Uterus (tissue), 4 donors: ENCODE results near the gene VPS50. TPM values are rescaled to one million over a fixed set of nuclear protein-coding genes. Genes with fewer than 3 reads are reported as not detected.

Experiments
- DNase-seq, 2 donors: peaks; one replicate each; pipeline ENCODE4 v3.0.0-alpha.2; 2019 to 2020
- H3K27ac ChIP-seq, 2 donors: fragments of 200-600 bp; sonication (generic); 1 replicate in 1 of 2; 2 replicates in 1 of 2; pipeline ENCODE4 v1.5.1; 2016 to 2018
- H3K27me3 ChIP-seq, 2 donors: fragments of 200-600 bp; sonication (generic); one replicate each; pipeline ENCODE4 v1.5.1; 2018 to 2019; ENCODE audit warnings: control low read depth in 1 of 2
- H3K36me3 ChIP-seq, 2 donors: fragments of 200-600 bp; sonication (generic); one replicate each; pipeline ENCODE4 v1.5.1; 2019; ENCODE audit warnings: control low read depth in 1 of 2
- H3K4me1 ChIP-seq, 2 donors: fragments of 200-600 bp; sonication (generic); one replicate each; pipeline ENCODE4 v1.5.1; 2018 to 2019; ENCODE audit warnings: control low read depth in 1 of 2
- H3K4me3 ChIP-seq, 2 donors: fragments of 200-600 bp; sonication (generic); 1 replicate in 1 of 2; 2 replicates in 1 of 2; pipeline ENCODE4 v1.5.1; 2018 to 2019; ENCODE audit warnings: mild to moderate bottlenecking in 1 of 2
- H3K9me3 ChIP-seq, 2 donors: fragments of 200-600 bp; sonication (generic); one replicate each; pipeline ENCODE4 v1.5.1; 2019; ENCODE audit warnings: control low read depth in 1 of 2
- POLR2A ChIP-seq, 2 donors: fragments of 450-650 bp; IDR thresholded peaks; one replicate each; pipeline ENCODE4 v1.6.1; 2016; ENCODE audit warnings: antibody characterized with exemption in 2 of 2, mild to moderate bottlenecking in 1 of 2, moderate library complexity in 1 of 2
- intact Hi-C: fragments of 100-400 bp; cut with DNase I; formaldehyde crosslinking; loops from one replicate; pipeline ENCODE4 v1.15.1; 2023; ENCODE audit warnings: low total_unique reads
- total RNA-seq, 4 donors: library from RNA; depleted of rRNA in 3 of 4; stranded (reverse); fragments of >200 nt in 3 of 4; gene quantifications; one replicate each; pipeline versions ENCODE4 v1.1.0 to v1.2.4, GENCODE V29; 2014 to 2023
- TF ChIP-seq, protein P1 (sequence below), 4 experiments: fragments of 200-600 bp in 2 of 4; fragments of 450-650 bp in 2 of 4; sonication (generic) in 2 of 4; IDR thresholded peaks; one replicate each; pipeline ENCODE4 v1.5.1; 2016 to 2019; ENCODE audit warnings: antibody characterized with exemption in 4 of 4, mild to moderate bottlenecking in 2 of 4, moderate library complexity in 1 of 4
- donor health status: DM: yes; HTN: yes; CAD: no.

The VPS50 gene
- total RNA-seq, 4 donors from 2014 or later: 8.5 to 201 (median 64.6) TPM

DNA sequence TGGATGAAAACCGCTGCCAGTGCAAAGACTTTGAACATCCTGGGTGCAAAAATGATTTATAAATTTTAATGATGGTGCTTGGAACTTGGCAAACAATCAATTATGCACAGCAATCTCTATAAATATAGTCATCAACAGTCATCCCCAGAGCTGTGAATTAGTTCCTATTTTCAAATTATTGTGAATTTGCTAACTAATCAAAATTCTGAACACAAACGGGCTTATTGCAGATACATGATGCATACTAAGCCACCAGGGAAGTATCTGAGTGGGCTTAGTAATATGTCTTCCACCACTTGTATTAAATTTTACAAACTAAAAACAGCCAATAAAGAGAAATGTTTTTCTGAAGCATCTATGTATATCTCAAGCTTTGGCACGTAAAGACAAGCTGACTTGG lies 177.2 kb downstream of the VPS50 start:
- H3K27me3 ChIP-seq: no peaks in the 10 kb centered on the region
- intact Hi-C loops: no loop called here
- H3K9me3 ChIP-seq: no peaks in the 10 kb centered on the region
- no peaks in the 10 kb centered on the region for H3K4me1 ChIP-seq
- no peaks in the 10 kb centered on the region for H3K36me3 ChIP-seq
- H3K27ac ChIP-seq: no peak overlapping the region
- no peak overlapping the region for H3K4me3 ChIP-seq
- DNase-seq: no peak
- no peak for TF ChIP-seq POLR2A (IDR thresholded peaks at IDR 0.05)
- TF ChIP-seq, protein P1, sequence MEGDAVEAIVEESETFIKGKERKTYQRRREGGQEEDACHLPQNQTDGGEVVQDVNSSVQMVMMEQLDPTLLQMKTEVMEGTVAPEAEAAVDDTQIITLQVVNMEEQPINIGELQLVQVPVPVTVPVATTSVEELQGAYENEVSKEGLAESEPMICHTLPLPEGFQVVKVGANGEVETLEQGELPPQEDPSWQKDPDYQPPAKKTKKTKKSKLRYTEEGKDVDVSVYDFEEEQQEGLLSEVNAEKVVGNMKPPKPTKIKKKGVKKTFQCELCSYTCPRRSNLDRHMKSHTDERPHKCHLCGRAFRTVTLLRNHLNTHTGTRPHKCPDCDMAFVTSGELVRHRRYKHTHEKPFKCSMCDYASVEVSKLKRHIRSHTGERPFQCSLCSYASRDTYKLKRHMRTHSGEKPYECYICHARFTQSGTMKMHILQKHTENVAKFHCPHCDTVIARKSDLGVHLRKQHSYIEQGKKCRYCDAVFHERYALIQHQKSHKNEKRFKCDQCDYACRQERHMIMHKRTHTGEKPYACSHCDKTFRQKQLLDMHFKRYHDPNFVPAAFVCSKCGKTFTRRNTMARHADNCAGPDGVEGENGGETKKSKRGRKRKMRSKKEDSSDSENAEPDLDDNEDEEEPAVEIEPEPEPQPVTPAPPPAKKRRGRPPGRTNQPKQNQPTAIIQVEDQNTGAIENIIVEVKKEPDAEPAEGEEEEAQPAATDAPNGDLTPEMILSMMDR (IDR thresholded peaks at IDR 0.05): no peak

Other genes starting within 250 kb of the VPS50 start
- 10 to 100 TPM; 11.6 to 26.5 (median 14.2) TPM for gene SAMD9, start 114.4 kb upstream of the VPS50 start, total RNA-seq
- 10 to 100 TPM in 3 of 4 donors, 1 to 10 TPM in 1; 5.6 to 30.0 (median 16.0) TPM for gene SAMD9L, start 84.0 kb upstream of the VPS50 start, total RNA-seq
- gene HEPACAM2, start 5.9 kb upstream of the VPS50 start, total RNA-seq: under 1 TPM in 1 of 4 donors, not detected in 3; 0.14 TPM